HepG2 (cell line): Measurements from ENCODE around the gene ABCA4. TPM values are rescaled to one million over a fixed set of nuclear protein-coding genes. Genes with fewer than 3 reads are reported as not detected.

Source experiments
- ATF3 ChIP-seq: sonication (generic); formaldehyde crosslinking; IDR thresholded peaks from 2 replicates; pipeline ENCODE4 v1.4.0; 2020; ENCODE audit warnings: missing genetic modification reagents
- CEBPG ChIP-seq: IDR thresholded peaks from 2 replicates; pipeline ENCODE4 v1.6.1; 2016
- FOXA1 ChIP-seq, 2 experiments: fragments of 450-650 bp in 1 of 2; sonication (generic) in 1 of 2; formaldehyde crosslinking in 1 of 2; IDR thresholded peaks; 2 replicates each; pipeline versions ENCODE4 v1.4.0 to v1.6.1; 2016 to 2020; ENCODE audit warnings: missing genetic modification reagents in 1 of 2
- HNF1A ChIP-seq, 2 experiments: sonication (generic) in 1 of 2; formaldehyde crosslinking in 1 of 2; IDR thresholded peaks; 2 replicates each; pipeline versions ENCODE4 v1.4.0 to v1.6.1; 2016 to 2020; ENCODE audit warnings: borderline replicate concordance in 1 of 2, low read depth in 1 of 2, mild to moderate bottlenecking in 1 of 2, missing genetic modification reagents in 1 of 2
- KDM5A ChIP-seq: fragments of 200-600 bp; sonication (generic); IDR thresholded peaks from 2 replicates; pipeline ENCODE4 v1.7.0; 2018; ENCODE audit warnings: antibody characterized with exemption, mild to moderate bottlenecking, low read length, borderline replicate concordance
- MAFF ChIP-seq: IDR thresholded peaks from 2 replicates; pipeline ENCODE4 v1.6.1; 2011; ENCODE audit warnings: low read depth, low read length, improper control_type of control experiment
- SAP130 ChIP-seq: IDR thresholded peaks from 2 replicates; pipeline ENCODE4 v1.6.1; 2016; ENCODE audit warnings: low read depth
- SMAD1 ChIP-seq: sonication (generic); formaldehyde crosslinking; IDR thresholded peaks from 2 replicates; pipeline ENCODE4 v1.4.0; 2020; ENCODE audit warnings: missing genetic modification reagents, low read depth, mild to moderate bottlenecking, borderline replicate concordance
- ZKSCAN5 ChIP-seq: sonication (generic); formaldehyde crosslinking; IDR thresholded peaks from 2 replicates; pipeline ENCODE4 v1.5.1; 2020; ENCODE audit warnings: mild to moderate bottlenecking, missing genetic modification reagents
- ZMYM4 ChIP-seq: sonication (generic); formaldehyde crosslinking; IDR thresholded peaks from 2 replicates; pipeline ENCODE4 v1.8.1; 2023; ENCODE audit warnings: mild to moderate bottlenecking, missing genetic modification reagents
- ZNF350 ChIP-seq: sonication (generic); formaldehyde crosslinking; IDR thresholded peaks from 2 replicates; pipeline ENCODE4 v1.4.0; 2020; ENCODE audit warnings: mild to moderate bottlenecking, low read depth, missing genetic modification reagents, borderline replicate concordance
- ZNF773 ChIP-seq: sonication (generic); formaldehyde crosslinking; IDR thresholded peaks from 2 replicates; pipeline ENCODE4 v1.4.0; 2020; ENCODE audit warnings: missing genetic modification reagents, borderline replicate concordance
- ZNF782 ChIP-seq: sonication (generic); formaldehyde crosslinking; IDR thresholded peaks from 2 replicates; pipeline ENCODE4 v1.4.0; 2020; ENCODE audit warnings: missing genetic modification reagents, mild to moderate bottlenecking, borderline replicate concordance
- polyA plus RNA-seq, 8 experiments: library from polyadenylated mRNA; depleted of rRNA in 3 of 8; stranded (reverse) in 7 of 8; unstranded in 1 of 8; fragments of >200 nt; fragmentation: Illumina TruSeq in 4 of 8; extraction: Trizol in 4 of 8; gene quantifications; 2 replicates each; pipeline versions ENCODE4 v1.2.1 to v1.2.3, GENCODE V29; 2011 to 2016; ENCODE audit warnings: low read depth in 4 of 8, missing spikeins in 1 of 8, mixed read lengths in 1 of 8; ENCODE audit not compliant: insufficient read depth in 1 of 8
- total RNA-seq, 5 experiments: library from RNA; depleted of rRNA; stranded (reverse); fragments of >200 nt; fragmentation: Illumina TruSeq; extraction: Trizol; gene quantifications; 2 replicates each; pipeline ENCODE4 v1.2.3, GENCODE V29; 2016; ENCODE audit warnings: low read depth in 1 of 5
- TF ChIP-seq, protein P1 (sequence below): sonication (generic); formaldehyde crosslinking; IDR thresholded peaks from 2 replicates; pipeline ENCODE4 v1.9.0; 2021; ENCODE audit warnings: mild to moderate bottlenecking, missing genetic modification reagents
- TF ChIP-seq, protein P2 (sequence below): sonication (generic); formaldehyde crosslinking; IDR thresholded peaks from 2 replicates; pipeline ENCODE4 v1.4.0; 2020; ENCODE audit warnings: mild to moderate bottlenecking, missing genetic modification reagents

ABCA4 gene
- total and polyA plus RNA-seq, 2 of the 13 experiments (the other 11 are each of a cell fraction or from before 2014, with no cell fraction given) = 0.24 to 0.67 TPM

GRCh38 chr1:94045465-94046056, 75.4 kb downstream of the ABCA4 start (continued):
- no peak for TF ChIP-seq CEBPG (CRISPR knock-in tag)
- TF ChIP-seq, protein P1, sequence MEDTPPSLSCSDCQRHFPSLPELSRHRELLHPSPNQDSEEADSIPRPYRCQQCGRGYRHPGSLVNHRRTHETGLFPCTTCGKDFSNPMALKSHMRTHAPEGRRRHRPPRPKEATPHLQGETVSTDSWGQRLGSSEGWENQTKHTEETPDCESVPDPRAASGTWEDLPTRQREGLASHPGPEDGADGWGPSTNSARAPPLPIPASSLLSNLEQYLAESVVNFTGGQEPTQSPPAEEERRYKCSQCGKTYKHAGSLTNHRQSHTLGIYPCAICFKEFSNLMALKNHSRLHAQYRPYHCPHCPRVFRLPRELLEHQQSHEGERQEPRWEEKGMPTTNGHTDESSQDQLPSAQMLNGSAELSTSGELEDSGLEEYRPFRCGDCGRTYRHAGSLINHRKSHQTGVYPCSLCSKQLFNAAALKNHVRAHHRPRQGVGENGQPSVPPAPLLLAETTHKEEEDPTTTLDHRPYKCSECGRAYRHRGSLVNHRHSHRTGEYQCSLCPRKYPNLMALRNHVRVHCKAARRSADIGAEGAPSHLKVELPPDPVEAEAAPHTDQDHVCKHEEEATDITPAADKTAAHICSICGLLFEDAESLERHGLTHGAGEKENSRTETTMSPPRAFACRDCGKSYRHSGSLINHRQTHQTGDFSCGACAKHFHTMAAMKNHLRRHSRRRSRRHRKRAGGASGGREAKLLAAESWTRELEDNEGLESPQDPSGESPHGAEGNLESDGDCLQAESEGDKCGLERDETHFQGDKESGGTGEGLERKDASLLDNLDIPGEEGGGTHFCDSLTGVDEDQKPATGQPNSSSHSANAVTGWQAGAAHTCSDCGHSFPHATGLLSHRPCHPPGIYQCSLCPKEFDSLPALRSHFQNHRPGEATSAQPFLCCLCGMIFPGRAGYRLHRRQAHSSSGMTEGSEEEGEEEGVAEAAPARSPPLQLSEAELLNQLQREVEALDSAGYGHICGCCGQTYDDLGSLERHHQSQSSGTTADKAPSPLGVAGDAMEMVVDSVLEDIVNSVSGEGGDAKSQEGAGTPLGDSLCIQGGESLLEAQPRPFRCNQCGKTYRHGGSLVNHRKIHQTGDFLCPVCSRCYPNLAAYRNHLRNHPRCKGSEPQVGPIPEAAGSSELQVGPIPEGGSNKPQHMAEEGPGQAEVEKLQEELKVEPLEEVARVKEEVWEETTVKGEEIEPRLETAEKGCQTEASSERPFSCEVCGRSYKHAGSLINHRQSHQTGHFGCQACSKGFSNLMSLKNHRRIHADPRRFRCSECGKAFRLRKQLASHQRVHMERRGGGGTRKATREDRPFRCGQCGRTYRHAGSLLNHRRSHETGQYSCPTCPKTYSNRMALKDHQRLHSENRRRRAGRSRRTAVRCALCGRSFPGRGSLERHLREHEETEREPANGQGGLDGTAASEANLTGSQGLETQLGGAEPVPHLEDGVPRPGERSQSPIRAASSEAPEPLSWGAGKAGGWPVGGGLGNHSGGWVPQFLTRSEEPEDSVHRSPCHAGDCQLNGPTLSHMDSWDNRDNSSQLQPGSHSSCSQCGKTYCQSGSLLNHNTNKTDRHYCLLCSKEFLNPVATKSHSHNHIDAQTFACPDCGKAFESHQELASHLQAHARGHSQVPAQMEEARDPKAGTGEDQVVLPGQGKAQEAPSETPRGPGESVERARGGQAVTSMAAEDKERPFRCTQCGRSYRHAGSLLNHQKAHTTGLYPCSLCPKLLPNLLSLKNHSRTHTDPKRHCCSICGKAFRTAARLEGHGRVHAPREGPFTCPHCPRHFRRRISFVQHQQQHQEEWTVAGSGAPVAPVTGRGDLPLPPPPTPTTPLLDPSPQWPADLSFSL = no peak
- TF ChIP-seq ZNF782 (CRISPR knock-in tag) = 0 out of 2 replicates have a peak, but pooled peaks have one; percentile 64
- peak; percentile 42 for TF ChIP-seq SAP130 (CRISPR knock-in tag)
- peak; percentile 72; the same call in 1 of the 2 replicates for TF ChIP-seq SMAD1
- TF ChIP-seq ZKSCAN5 (CRISPR knock-in tag) = no peak
- TF ChIP-seq MAFF = no peak
- TF ChIP-seq ZNF350 (CRISPR knock-in tag) = peak; percentile 31; the same call in 1 of the 2 replicates
- TF ChIP-seq ATF3 = no peak
- no peak for TF ChIP-seq HNF1A (IDR thresholded peaks at IDR 0.05; ENCODE audit: low read depth)
- peak; percentile 22; the same call in 1 of the 2 replicates for TF ChIP-seq HNF1A (CRISPR knock-in tag; IDR thresholded peaks at IDR 0.05; ENCODE audit: borderline replicate concordance)
- 0 out of 2 replicates have a peak, but pooled peaks have one; percentile 20 for TF ChIP-seq ZMYM4
- TF ChIP-seq KDM5A = peak; percentile 85
- TF ChIP-seq FOXA1 (IDR thresholded peaks at IDR 0.05) = no peak
- 0 out of 2 replicates have a peak, but pooled peaks have one; percentile 11 for TF ChIP-seq FOXA1 (CRISPR knock-in tag; IDR thresholded peaks at IDR 0.05)
- TF ChIP-seq, protein P2, sequence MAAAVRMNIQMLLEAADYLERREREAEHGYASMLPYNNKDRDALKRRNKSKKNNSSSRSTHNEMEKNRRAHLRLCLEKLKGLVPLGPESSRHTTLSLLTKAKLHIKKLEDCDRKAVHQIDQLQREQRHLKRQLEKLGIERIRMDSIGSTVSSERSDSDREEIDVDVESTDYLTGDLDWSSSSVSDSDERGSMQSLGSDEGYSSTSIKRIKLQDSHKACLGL (CRISPR knock-in tag) = no peak
- no peak for TF ChIP-seq ZNF773
